Right lobe of liver (tissue), 6 donors: ENCODE results near the gene SLC38A2. TPM values are rescaled to one million over a fixed set of nuclear protein-coding genes. Genes with fewer than 3 reads are reported as not detected.

Source experiments
- ATAC-seq, 4 donors: fragments of 200-7000 bp; cut with Tn5 transposase; one replicate each; pipeline ENCODE4 v1.9.1; 2020; ENCODE audit warnings: mild to moderate bottlenecking in 4 of 4, moderate library complexity in 4 of 4
- DNase-seq, 3 donors: peaks; one replicate each; pipeline ENCODE4 v3.0.0-alpha.2; 2020
- H3K27ac ChIP-seq, 3 donors: fragments of 200-600 bp; one replicate each; pipeline ENCODE4 v1.8.0; 2022
- H3K27me3 ChIP-seq, 2 donors: fragments of 200-600 bp; one replicate each; pipeline ENCODE4 v1.8.0; 2022
- H3K36me3 ChIP-seq, 4 donors: fragments of 200-600 bp; sonication (generic) in 1 of 4; one replicate each; pipeline versions ENCODE4 v1.5.1 to v1.8.0; 2017 to 2022; ENCODE audit warnings: control low read depth in 1 of 4
- H3K4me1 ChIP-seq, 4 donors: fragments of 200-600 bp; sonication (generic) in 1 of 4; one replicate each; pipeline versions ENCODE4 v1.5.1 to v1.8.0; 2017 to 2022; ENCODE audit warnings: control low read depth in 1 of 4
- H3K4me3 ChIP-seq, 3 donors: fragments of 200-600 bp; one replicate each; pipeline ENCODE4 v1.8.0; 2022
- H3K9me3 ChIP-seq, 4 donors: fragments of 200-600 bp; sonication (generic) in 1 of 4; one replicate each; pipeline versions ENCODE4 v1.5.1 to v1.8.0; 2017 to 2022; ENCODE audit warnings: control low read depth in 1 of 4
- CTCF ChIP-seq, 4 donors: fragments of 200-600 bp in 3 of 4; fragments of 450-650 bp in 1 of 4; IDR thresholded peaks; one replicate each; pipeline versions ENCODE4 v1.5.1 to v1.8.0; 2016 to 2022; ENCODE audit warnings: antibody characterized with exemption in 4 of 4, mild to moderate bottlenecking in 2 of 4
- POLR2A ChIP-seq: fragments of 450-650 bp; IDR thresholded peaks from one replicate; pipeline ENCODE4 v1.6.1; 2017; ENCODE audit warnings: antibody characterized with exemption, mild to moderate bottlenecking
- WGBS: methylation state at CpG from one replicate; pipeline ENCODE4 v1.1.6; 2018; ENCODE audit warnings: low coverage, low lambda C conversion rate; ENCODE audit not compliant: insufficient coverage; ENCODE audit errors: missing lambda C conversion rate; 5-methylcytosine and 5-hydroxymethylcytosine counted together
- intact Hi-C, 2 donors: fragments of 100-400 bp; cut with DNase I; formaldehyde crosslinking; loops; one replicate each; pipeline versions ENCODE4 v1.11.2 to v1.14.1; 2022
- total RNA-seq, 6 experiments: library from RNA; depleted of rRNA in 2 of 6; stranded (reverse); fragments of >200 nt in 2 of 6; fragmentation: NEBNext Ultra II Directional in 3 of 6; extraction: Animal tissue kit (Norgen Biotek cat#: 25700) in 3 of 6; gene quantifications; one replicate each; pipeline versions ENCODE4 v1.1.0 to v1.2.4, GENCODE V29; 2016 to 2023
- donor health status: DM: no; HTN: yes; CAD: no.
- donor health status: DM: no; HTN: no; CAD: no.
- donor health status: DM: no; HTN: no; CAD: no.
- donor health status: DM: no; HTN: yes; CAD: no.
- donor health status: DM: no; HTN: yes; CAD: no.

Gene SLC38A2
- total RNA-seq, 6 experiments from 2014 or later, result 77.0 to 463 (median 290) TPM

GRCh38 chr12:46387670-46388069, 15.1 kb upstream of the SLC38A2 start:
- H3K4me1 ChIP-seq, result peaks cover 0 to 47% (median 13%) of the 10 kb centered on the region in 4 donors
- H3K4me3 ChIP-seq, result no peak overlapping the region
- intact Hi-C loops, result no loop called here
- no peaks in the 10 kb centered on the region for H3K9me3 ChIP-seq
- DNase-seq (no peak), ATAC-seq (no peak)
- TF ChIP-seq CTCF (IDR thresholded peaks at IDR 0.05) (no peak), POLR2A (no peak)
- no peaks in the 10 kb centered on the region for H3K27me3 ChIP-seq
- H3K36me3 ChIP-seq, result no peaks in the 10 kb centered on the region
- peak overlapping the region; percentile 99 to 100 (median 99) for H3K27ac ChIP-seq
- 90% methylated on average over 6 of the region's 6 CpGs for WGBS

GRCh38 chr12:46386877-46387629, 14.5 kb upstream of the SLC38A2 start:
- TF ChIP-seq CTCF (IDR thresholded peaks at IDR 0.05) (no peak), POLR2A (no peak)
- 28% methylated on average over 7 of the region's 7 CpGs for WGBS
- intact Hi-C loops, result no loop called here
- H3K36me3 ChIP-seq, result no peaks in the 10 kb centered on the region
- H3K4me3 ChIP-seq, result no peak overlapping the region
- H3K4me1 ChIP-seq, result peaks cover 0 to 51% (median 13%) of the 10 kb centered on the region in 4 donors
- DNase-seq (no peak), ATAC-seq (no peak)
- H3K27ac ChIP-seq, result peak overlapping the region; percentile 99 to 100 (median 99)
- no peaks in the 10 kb centered on the region for H3K9me3 ChIP-seq
- H3K27me3 ChIP-seq, result no peaks in the 10 kb centered on the region

- 24% methylated on average over 3 of the region's 3 CpGs for WGBS
- Histone ChIP-seq H3K27ac (peak overlapping the region; percentile 99 to 100 (median 99)), H3K36me3 (no peaks in the 10 kb centered on the region), H3K4me1 (peaks cover 0 to 55% (median 13%) of the 10 kb centered on the region in 4 donors), H3K27me3 (no peaks in the 10 kb centered on the region), H3K9me3 (no peaks in the 10 kb centered on the region), H3K4me3 (no peak overlapping the region)
- TF ChIP-seq CTCF (IDR thresholded peaks at IDR 0.05), result no peak
- peak; percentile 42 for TF ChIP-seq POLR2A
- intact Hi-C loops, result no loop called here
- ATAC-seq, result peak in 2 of 4 donors; percentile 1
- no peak for DNase-seq
These were observed 13.8 kb upstream of the SLC38A2 start for GRCh38 chr12:46386360-46386867.

- Histone ChIP-seq H3K27me3 (no peaks in the 10 kb centered on the region), H3K36me3 (no peaks in the 10 kb centered on the region), H3K4me1 (peaks cover 0 to 55% (median 13%) of the 10 kb centered on the region in 4 donors), H3K27ac (peak overlapping the region; percentile 99 to 100 (median 99)), H3K4me3 (no peak overlapping the region), H3K9me3 (no peaks in the 10 kb centered on the region)
- DNase-seq (peak; percentile 46 to 77 (median 74)), ATAC-seq (peak; percentile 6 to 39 (median 18))
- TF ChIP-seq CTCF (IDR thresholded peaks at IDR 0.05) (no peak), POLR2A (peak; percentile 83)
- intact Hi-C loops, result no loop called here
- 27% methylated on average over 4 of the region's 5 CpGs for WGBS
These were observed 12.9 kb upstream of the SLC38A2 start for GRCh38 chr12:46385438-46385837.
